ENCODE results near the gene RPS6KB1. TPM values are rescaled to one million over a fixed set of nuclear protein-coding genes. Genes with fewer than 3 reads are reported as not detected.

RPS6KB1 gene
- 41.9 to 52.3 TPM (median 49.5 TPM) in 5 replicates for total RNA-seq (2022; extraction: Qiagen RNA extraction; ENCODE audit: low read depth)

GRCh38 chr17:59892924-59893675, at the start of gene RPS6KB1, which contains the start of gene TUBD1:
Gene RPS6KB1 (plus strand): TSS chr17:59893121. CDS start chr17:59893185, 64 bp downstream.
Gene TUBD1 (minus strand): TSS chr17:59892943. CDS start chr17:59891002, 1,941 bp downstream.

GRCh38 chr17:59964482-59965328, 71.8 kb downstream of the RPS6KB1 start, which contains the start of gene RNFT1:
Gene RNFT1 (minus strand): TSS chr17:59964740. CDS start chr17:59964663, 77 bp downstream.

Other genes with a start within 250 kb of the RPS6KB1 start
- gene PTRH2, start 185.7 kb upstream of the RPS6KB1 start, total RNA-seq (2022; extraction: Qiagen RNA extraction; ENCODE audit: low read depth): 97.3 to 120 TPM (median 109 TPM) in 5 replicates
- 130 to 257 TPM (median 180 TPM) in 5 replicates for gene VMP1, start 185.5 kb upstream of the RPS6KB1 start, total RNA-seq (2022; extraction: Qiagen RNA extraction; ENCODE audit: low read depth)
- gene TUBD1, start 178 bp upstream of the RPS6KB1 start, total RNA-seq (2022; extraction: Qiagen RNA extraction; ENCODE audit: low read depth): 11.5 to 13.2 TPM (median 12.9 TPM) in 5 replicates
- 10.7 to 14.0 TPM (median 13.6 TPM) in 5 replicates for gene RNFT1, start 71.6 kb downstream of the RPS6KB1 start, total RNA-seq (2022; extraction: Qiagen RNA extraction; ENCODE audit: low read depth)
- gene HEATR6, start 185.8 kb downstream of the RPS6KB1 start, total RNA-seq (2022; extraction: Qiagen RNA extraction; ENCODE audit: low read depth): 18.3 to 20.8 TPM (median 19.3 TPM) in 5 replicates